NCI-H345 treated with DMSO at 0.1 percent for 48 hours (cell line): ENCODE results near the gene SPDYE18.
"Not testable (repeated sequence)": the region's sequence is repeated elsewhere in the genome, so short reads cannot be mapped to it uniquely, and the experiment has no call there.

Experiments
- DNase-seq: peaks from one replicate; lab custom pipeline; 2025; ENCODE audit not compliant: unreplicated experiment; lab: John Stamatoyannopoulos, UW

Gene SPDYE18

GRCh38 chr7:77062557-77062956, at the start of gene SPDYE18:
TSS of gene SPDYE18 (minus strand) at chr7:77062558. CDS start at chr7:77060512, 2,046 bp downstream.
- not testable (repeated sequence) for DNase-seq

GRCh38 chr7:77108362-77108761, 46.0 kb upstream of the SPDYE18 start:
- not testable (repeated sequence) for DNase-seq

- DNase-seq = not testable (repeated sequence)
Measured at GRCh38 chr7:77107659-77108058, 45.3 kb upstream of the SPDYE18 start.

- DNase-seq = not testable (repeated sequence)
Measured at GRCh38 chr7:77105904-77106303, 43.5 kb upstream of the SPDYE18 start.

GRCh38 chr7:77102671-77103070, 40.3 kb upstream of the SPDYE18 start:
- not testable (repeated sequence) for DNase-seq

GRCh38 chr7:77101187-77101586, 38.8 kb upstream of the SPDYE18 start:
- not testable (repeated sequence) for DNase-seq

- not testable (repeated sequence) for DNase-seq
Measured at GRCh38 chr7:77100501-77100900, 38.1 kb upstream of the SPDYE18 start.

- not testable (repeated sequence) for DNase-seq
Measured at GRCh38 chr7:77092301-77092700, 29.9 kb upstream of the SPDYE18 start.

- DNase-seq = not testable (repeated sequence)
Measured at GRCh38 chr7:77082192-77082591, 19.8 kb upstream of the SPDYE18 start.

- DNase-seq = not testable (repeated sequence)
Measured at GRCh38 chr7:77080236-77080635, 17.9 kb upstream of the SPDYE18 start.

GRCh38 chr7:77079624-77080023, 17.3 kb upstream of the SPDYE18 start:
- not testable (repeated sequence) for DNase-seq

- not testable (repeated sequence) for DNase-seq
Measured at GRCh38 chr7:77079112-77079511, 16.8 kb upstream of the SPDYE18 start.

GRCh38 chr7:77077060-77077459, 14.7 kb upstream of the SPDYE18 start:
- DNase-seq = not testable (repeated sequence)

GRCh38 chr7:77074786-77075396, 12.5 kb upstream of the SPDYE18 start:
- DNase-seq = not testable (repeated sequence)

GRCh38 chr7:77071108-77071507, 8.8 kb upstream of the SPDYE18 start:
- DNase-seq = not testable (repeated sequence)

GRCh38 chr7:77065869-77066268, 3.5 kb upstream of the SPDYE18 start:
- not testable (repeated sequence) for DNase-seq

- not testable (repeated sequence) for DNase-seq
Measured at GRCh38 chr7:77063732-77064131, 1.4 kb upstream of the SPDYE18 start.

GRCh38 chr7:77032261-77032660, 30.1 kb downstream of the SPDYE18 start, which contains the start of gene SPDYE17:
TSS of gene SPDYE17 (minus strand) at chr7:77032361. CDS start at chr7:77030570, 1,791 bp downstream.
- not testable (repeated sequence) for DNase-seq

- not testable (repeated sequence) for DNase-seq
Measured at GRCh38 chr7:77026349-77026748, 36.0 kb downstream of the SPDYE18 start.

- not testable (repeated sequence) for DNase-seq
Measured at GRCh38 chr7:77010074-77010680, 52.2 kb downstream of the SPDYE18 start.

GRCh38 chr7:77008000-77008399, 54.4 kb downstream of the SPDYE18 start:
- not testable (repeated sequence) for DNase-seq
